Right lobe of liver (tissue), 4 donors: ENCODE data around the gene OR5H1.

Experiments
- POLR2A ChIP-seq: fragments of 450-650 bp; IDR thresholded peaks from one replicate; pipeline ENCODE4 v1.6.1; 2017; ENCODE audit warnings: antibody characterized with exemption, mild to moderate bottlenecking
- TF ChIP-seq, protein P1 (sequence below), 4 donors: fragments of 200-600 bp in 3 of 4; fragments of 450-650 bp in 1 of 4; IDR thresholded peaks; one replicate each; pipeline versions ENCODE4 v1.5.1 to v1.8.0; 2016 to 2022; ENCODE audit warnings: antibody characterized with exemption in 4 of 4, mild to moderate bottlenecking in 2 of 4
- donor health status: DM: no; HTN: no; CAD: no.
- donor health status: DM: no; HTN: no; CAD: no.
- donor health status: DM: no; HTN: yes; CAD: no.

DNA sequence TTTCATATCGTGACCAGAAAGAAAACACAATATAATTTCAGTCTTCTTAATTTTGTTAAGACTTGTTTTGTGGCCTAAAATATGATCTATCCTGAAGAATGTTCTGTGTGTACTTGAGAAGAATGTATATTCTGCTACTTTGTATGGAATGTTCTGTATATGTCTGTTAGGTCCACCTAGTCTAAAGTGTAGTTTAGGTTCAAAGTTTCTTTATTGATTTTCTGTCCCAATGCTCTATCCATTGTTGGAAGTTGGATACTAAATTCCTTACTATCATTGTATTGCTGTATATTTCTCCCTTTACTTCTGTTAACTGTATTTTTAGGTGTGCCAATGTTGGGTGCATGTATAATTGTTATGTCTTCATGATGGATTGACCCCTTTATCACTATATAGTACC lies 22.4 kb upstream of the OR5H1 start:
- TF ChIP-seq, protein P1, sequence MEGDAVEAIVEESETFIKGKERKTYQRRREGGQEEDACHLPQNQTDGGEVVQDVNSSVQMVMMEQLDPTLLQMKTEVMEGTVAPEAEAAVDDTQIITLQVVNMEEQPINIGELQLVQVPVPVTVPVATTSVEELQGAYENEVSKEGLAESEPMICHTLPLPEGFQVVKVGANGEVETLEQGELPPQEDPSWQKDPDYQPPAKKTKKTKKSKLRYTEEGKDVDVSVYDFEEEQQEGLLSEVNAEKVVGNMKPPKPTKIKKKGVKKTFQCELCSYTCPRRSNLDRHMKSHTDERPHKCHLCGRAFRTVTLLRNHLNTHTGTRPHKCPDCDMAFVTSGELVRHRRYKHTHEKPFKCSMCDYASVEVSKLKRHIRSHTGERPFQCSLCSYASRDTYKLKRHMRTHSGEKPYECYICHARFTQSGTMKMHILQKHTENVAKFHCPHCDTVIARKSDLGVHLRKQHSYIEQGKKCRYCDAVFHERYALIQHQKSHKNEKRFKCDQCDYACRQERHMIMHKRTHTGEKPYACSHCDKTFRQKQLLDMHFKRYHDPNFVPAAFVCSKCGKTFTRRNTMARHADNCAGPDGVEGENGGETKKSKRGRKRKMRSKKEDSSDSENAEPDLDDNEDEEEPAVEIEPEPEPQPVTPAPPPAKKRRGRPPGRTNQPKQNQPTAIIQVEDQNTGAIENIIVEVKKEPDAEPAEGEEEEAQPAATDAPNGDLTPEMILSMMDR (IDR thresholded peaks at IDR 0.05): no peak
- TF ChIP-seq POLR2A: no peak
